Measurements from ENCODE around the gene GSS. TPM values are rescaled to one million over a fixed set of nuclear protein-coding genes. Genes with fewer than 3 reads are reported as not detected.

The GSS gene
- total RNA-seq, 4 donors from 2014 or later, result 61.3 to 75.2 (median 64.5) TPM

GRCh38 chr20:34945315-34946077 is 10.1 kb downstream of the GSS start:
- Histone ChIP-seq H3K27ac (peak overlapping the region in 2 of 4 donors; percentile 43 to 67), H3K36me3 (peaks cover 8 to 87% (median 13%) of the 10 kb centered on the region in 3 donors), H3K4me3 (no peak overlapping the region), H3K9me3 (no peaks in the 10 kb centered on the region), H3K4me1 (peaks cover 4 to 13% (median 6%) of the 10 kb centered on the region in 3 donors), H3K27me3 (no peaks in the 10 kb centered on the region)
- no peak for DNase-seq
- WGBS, 2 donors, result 64 to 69% methylated on average over 5 to 7 of the region's 7 CpGs
- intact Hi-C loops (cut with DNase I), result no loop called here
- no peak for TF ChIP-seq CTCF (IDR thresholded peaks at IDR 0.05)
- no peak for TF ChIP-seq POLR2A (IDR thresholded peaks at IDR 0.05)

GRCh38 chr20:34943808-34944567 is 11.6 kb downstream of the GSS start:
- H3K27me3 ChIP-seq, result no peaks in the 10 kb centered on the region
- no peak for DNase-seq
- intact Hi-C loops (cut with DNase I), result no loop called here
- TF ChIP-seq CTCF (IDR thresholded peaks at IDR 0.05) (no peak), POLR2A (IDR thresholded peaks at IDR 0.05) (no peak)
- WGBS, 2 donors, result 67 to 92% methylated on average over 1 of the region's 2 CpGs
- H3K4me1 ChIP-seq, result peaks cover 4 to 17% (median 6%) of the 10 kb centered on the region in 3 donors
- H3K36me3 ChIP-seq, result peaks cover 8 to 85% (median 13%) of the 10 kb centered on the region in 3 donors
- no peak overlapping the region for H3K4me3 ChIP-seq
- no peak overlapping the region for H3K27ac ChIP-seq
- H3K9me3 ChIP-seq, result no peaks in the 10 kb centered on the region

GRCh38 chr20:34942301-34942700 is 13.3 kb downstream of the GSS start:
- Histone ChIP-seq H3K4me1 (peaks cover 11 to 30% (median 12%) of the 10 kb centered on the region in 3 donors), H3K27me3 (no peaks in the 10 kb centered on the region), H3K36me3 (peaks cover 8 to 88% (median 13%) of the 10 kb centered on the region in 3 donors), H3K4me3 (no peak overlapping the region), H3K9me3 (no peaks in the 10 kb centered on the region), H3K27ac (no peak overlapping the region)
- DNase-seq, result no peak
- TF ChIP-seq POLR2A (IDR thresholded peaks at IDR 0.05), result no peak
- no peak for TF ChIP-seq CTCF (IDR thresholded peaks at IDR 0.05)
- 91 to 100% methylated on average over 1 to 6 of the region's 9 CpGs for WGBS, 2 donors
- intact Hi-C loops (cut with DNase I), result no loop called here

- no peak for TF ChIP-seq POLR2A (IDR thresholded peaks at IDR 0.05)
- no peak for TF ChIP-seq CTCF (IDR thresholded peaks at IDR 0.05)
- Histone ChIP-seq H3K9me3 (no peaks in the 10 kb centered on the region), H3K4me1 (peaks cover 11 to 30% (median 12%) of the 10 kb centered on the region in 3 donors), H3K4me3 (no peak overlapping the region), H3K36me3 (peaks cover 8 to 88% (median 13%) of the 10 kb centered on the region in 3 donors), H3K27ac (no peak overlapping the region), H3K27me3 (no peaks in the 10 kb centered on the region)
- no peak for DNase-seq
- WGBS, 2 donors, result 78 to 84% methylated on average over 3 to 4 of the region's 4 CpGs
- intact Hi-C loops (cut with DNase I), result no loop called here
Measured at GRCh38 chr20:34941226-34941625, 14.4 kb downstream of the GSS start.

GRCh38 chr20:34940081-34940481 is 15.5 kb downstream of the GSS start:
- no peaks in the 10 kb centered on the region for H3K27me3 ChIP-seq
- 60 to 75% methylated on average over 1 of the region's 1 CpG for WGBS, 2 donors
- TF ChIP-seq POLR2A (IDR thresholded peaks at IDR 0.05) (no peak), CTCF (IDR thresholded peaks at IDR 0.05) (no peak)
- intact Hi-C loops (cut with DNase I), result no loop called here
- no peak overlapping the region for H3K27ac ChIP-seq
- DNase-seq, result no peak
- H3K4me1 ChIP-seq, result peaks cover 6 to 18% (median 6%) of the 10 kb centered on the region in 3 donors
- H3K36me3 ChIP-seq, result peaks cover 8 to 96% (median 13%) of the 10 kb centered on the region in 3 donors
- H3K9me3 ChIP-seq, result no peaks in the 10 kb centered on the region
- no peak overlapping the region for H3K4me3 ChIP-seq

Measured in esophagus squamous epithelium (tissue), 5 donors.